H1 (cell line): ENCODE measurements around the gene TOR4A. TPM values are rescaled to one million over a fixed set of nuclear protein-coding genes. Genes with fewer than 3 reads are reported as not detected.

Experiments
- CBX5 ChIP-seq: fragments of 300-800, 300-1000 bp; sonication (generic); IDR thresholded peaks from 2 replicates; pipeline ENCODE4 v1.7.1; 2016; ENCODE audit warnings: antibody characterized with exemption, low read length, low read depth
- CEBPB ChIP-seq: IDR thresholded peaks from 2 replicates; pipeline ENCODE4 v1.6.1; 2012; ENCODE audit warnings: low read depth, low read length
- CTCF ChIP-seq, 3 experiments: IDR thresholded peaks; 1 replicate in 2 of 3; 2 replicates in 1 of 3; pipeline versions ENCODE4 v1.5.1 to v1.6.1; 2011; ENCODE audit warnings: low read length in 3 of 3, mild to moderate bottlenecking in 3 of 3, inconsistent platforms in 2 of 3, low read depth in 1 of 3, moderate library complexity in 1 of 3; ENCODE audit not compliant: insufficient read depth in 1 of 3; ENCODE audit errors: control extremely low read depth in 1 of 3
- GABPA ChIP-seq: IDR thresholded peaks from 2 replicates; pipeline ENCODE4 v1.6.1; 2011; ENCODE audit warnings: mild to moderate bottlenecking, low read length, moderate library complexity, borderline replicate concordance; ENCODE audit not compliant: insufficient read depth
- RNF2 ChIP-seq: fragments of 200-900, 300-1000 bp; sonication (generic); IDR thresholded peaks from 2 replicates; pipeline ENCODE4 v1.7.1; 2016; ENCODE audit warnings: borderline replicate concordance, low read depth, mild to moderate bottlenecking, antibody characterized with exemption, low read length; ENCODE audit not compliant: poor library complexity, severe bottlenecking; ENCODE audit errors: missing control alignments
- TBP ChIP-seq: IDR thresholded peaks from 2 replicates; pipeline ENCODE4 v1.6.1; 2011; ENCODE audit warnings: low read depth, low read length, improper control_type of control experiment
- polyA plus RNA-seq, 7 experiments: library from polyadenylated mRNA; depleted of rRNA in 3 of 7; stranded (reverse) in 5 of 7; unstranded in 2 of 7; fragments of >200 nt in 5 of 7; fragments of 200-250 nt in 2 of 7; gene quantifications; 1 replicate in 5 of 7; 2 replicates in 1 of 7; 4 replicates in 1 of 7; pipeline versions ENCODE4 v1.2.1 to v1.2.3, GENCODE V29; 2011 to 2013; ENCODE audit warnings: missing spikeins in 2 of 7, mixed read lengths in 2 of 7
- total RNA-seq: library from RNA; stranded (reverse); fragmentation: NEBNext Ultra II Directional; extraction: Animal tissue kit (Norgen Biotek cat#: 25700); gene quantifications from 2 replicates; pipeline ENCODE4 v1.2.1, GENCODE V29; 2021
- TF ChIP-seq, protein P1 (sequence below): IDR thresholded peaks from 2 replicates; pipeline ENCODE4 v1.6.1; 2012; ENCODE audit warnings: inconsistent platforms

The TOR4A gene
- total and polyA plus RNA-seq, 2 of the 8 experiments (the other 6 are each of a cell fraction or from before 2014, with no cell fraction given): 8.4 to 9.3 TPM

DNA sequence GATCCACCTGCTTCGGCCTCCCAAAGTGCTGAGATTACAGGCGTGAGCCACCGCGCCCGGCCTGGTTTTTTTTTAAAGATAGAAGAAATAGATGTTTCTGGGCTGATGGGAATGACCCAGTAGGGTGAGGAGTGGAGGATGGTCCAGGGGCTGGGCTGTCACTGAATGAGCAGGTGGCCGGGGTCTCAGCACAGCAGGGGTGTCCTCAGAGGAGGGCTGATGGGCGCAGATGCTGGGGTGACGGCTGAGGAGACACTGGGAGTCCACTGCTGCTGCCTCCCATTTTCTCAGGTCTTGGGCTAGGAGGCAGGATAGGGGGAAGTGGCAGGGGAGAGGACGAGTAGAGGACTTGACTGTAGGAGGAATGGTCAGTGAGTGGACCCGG lies 2.3 kb upstream of the TOR4A start (continued):
- TF ChIP-seq RNF2 (no peak), CBX5 (no peak), TBP (no peak), GABPA (no peak), CEBPB (no peak), CTCF (IDR thresholded peaks at IDR 0.05; ENCODE audit: control extremely low read depth in 1 of 3, insufficient read depth in 1 of 3, low read depth in 1 of 3, low read length in 3 of 3) (no peak)
- TF ChIP-seq, protein P1, sequence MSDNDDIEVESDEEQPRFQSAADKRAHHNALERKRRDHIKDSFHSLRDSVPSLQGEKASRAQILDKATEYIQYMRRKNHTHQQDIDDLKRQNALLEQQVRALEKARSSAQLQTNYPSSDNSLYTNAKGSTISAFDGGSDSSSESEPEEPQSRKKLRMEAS: no peak
